T-cell (primary cell): ENCODE data around the gene LSM12. TPM values are rescaled to one million over a fixed set of nuclear protein-coding genes. Genes with fewer than 3 reads are reported as not detected.

Source experiments
- ATAC-seq, 4 experiments: fragments of 200-7000 bp in 3 of 4; fragments of 150-1000 bp in 1 of 4; cut with Tn5 transposase; replicated peaks in 1 of 4; 1 replicate in 3 of 4; 2 replicates in 1 of 4; pipeline ENCODE4 v1.10.0; 2021; ENCODE audit warnings: moderate library complexity in 3 of 4, mild to moderate bottlenecking in 2 of 4, moderate number of reproducible peaks in 1 of 4
- CTCF ChIA-PET, 2 donors: fragments of 300-600 bp; sonication (Branson Sonifier 250); formaldehyde crosslinking; loops; one replicate each; lab custom pipeline; 2022; ENCODE audit warnings: antibody characterized with exemption in 2 of 2; lab: Charles Lee
- POLR2A ChIA-PET, 2 donors: fragments of 300-600 bp; sonication (Branson Sonifier 250); formaldehyde crosslinking; loops; one replicate each; lab custom pipeline; 2022; ENCODE audit warnings: antibody characterized with exemption in 2 of 2; lab: Charles Lee
- DNase-seq, 35 experiments: peaks; one replicate each; pipeline versions ENCODE4 v3.0.0 to v3.0.0-alpha.2; 2013 to 2023
- H3K27ac ChIP-seq: one replicate; pipeline ENCODE4 v1.5.1; 2013; ENCODE audit warnings: low read length
- H3K27me3 ChIP-seq, 2 experiments: replicated peaks in 1 of 2; 1 replicate in 1 of 2; 2 replicates in 1 of 2; pipeline versions ENCODE4 v1.6.1 to v1.7.0; 2013; ENCODE audit warnings: low read length in 1 of 2, mixed read lengths in 1 of 2; ENCODE audit not compliant: control insufficient read depth in 2 of 2, insufficient read depth in 2 of 2; ENCODE audit errors: extremely low read depth in 1 of 2
- H3K36me3 ChIP-seq, 2 donors: 1 replicate in 1 of 2; 2 replicates in 1 of 2; pipeline versions ENCODE4 v1.6.1 to v1.7.0; 2013; ENCODE audit warnings: low read length in 1 of 2; ENCODE audit not compliant: control insufficient read depth in 2 of 2, insufficient read depth in 1 of 2; ENCODE audit errors: extremely low read depth in 1 of 2
- H3K4me1 ChIP-seq, 2 experiments: 1 replicate in 1 of 2; 2 replicates in 1 of 2; pipeline versions ENCODE4 v1.6.1 to v1.7.0; 2013; ENCODE audit warnings: low read length in 2 of 2, mixed read lengths in 1 of 2; ENCODE audit not compliant: insufficient read depth in 2 of 2, control insufficient read depth in 1 of 2; ENCODE audit errors: extremely low read depth in 1 of 2
- H3K4me3 ChIP-seq, 2 donors: 1 replicate in 1 of 2; 2 replicates in 1 of 2; pipeline versions ENCODE4 v1.5.1 to v1.7.0; 2013; ENCODE audit warnings: mild to moderate bottlenecking in 2 of 2, low read length in 1 of 2, moderate library complexity in 1 of 2; ENCODE audit not compliant: control insufficient read depth in 1 of 2; ENCODE audit errors: extremely low read depth in 1 of 2
- H3K9me3 ChIP-seq: 2 replicates; pipeline ENCODE4 v1.7.0; 2013
- H3K27ac Mint-ChIP-seq, 2 donors: one replicate each; pipeline ENCODE4 v1.8.0; 2020 to 2021; ENCODE audit warnings: mild to moderate bottlenecking in 2 of 2, mixed read lengths in 2 of 2
- H3K27me3 Mint-ChIP-seq, 2 donors: one replicate each; pipeline ENCODE4 v1.8.0; 2021 to 2022; ENCODE audit warnings: mixed read lengths in 2 of 2
- H3K36me3 Mint-ChIP-seq: one replicate; pipeline ENCODE4 v1.8.0; 2021; ENCODE audit warnings: mixed read lengths
- H3K4me1 Mint-ChIP-seq, 3 donors: one replicate each; pipeline ENCODE4 v1.8.0; 2020 to 2022; ENCODE audit warnings: mixed read lengths in 3 of 3, mild to moderate bottlenecking in 1 of 3
- H3K4me3 Mint-ChIP-seq, 3 donors: one replicate each; pipeline ENCODE4 v1.8.0; 2020 to 2022; ENCODE audit warnings: mild to moderate bottlenecking in 3 of 3, mixed read lengths in 3 of 3, moderate library complexity in 3 of 3
- H3K9me3 Mint-ChIP-seq, 3 donors: one replicate each; pipeline ENCODE4 v1.8.0; 2020 to 2022; ENCODE audit warnings: mixed read lengths in 3 of 3
- WGBS: methylation state at CpG from one replicate; pipeline ENCODE4 v1.1.5; 2013; ENCODE audit warnings: missing lambda C conversion rate; ENCODE audit not compliant: insufficient coverage; 5-methylcytosine and 5-hydroxymethylcytosine counted together
- total RNA-seq, 35 experiments: library from RNA in 6 of 35; stranded (reverse) in 6 of 35; fragments of 120-200 nt in 1 of 35; gene quantifications; one replicate each; pipeline versions ENCODE4 v1.2.1 to v1.2.4 and lab custom pipeline; 2013 to 2026

LSM12 gene
- total RNA-seq, 5 donors from 2014 or later (not counting 1 experiment from before 2014, with no cell fraction given): 29.4 to 39.0 (median 37.1) TPM

GRCh38 chr17:44063704-44064639 is 2.5 kb downstream of the LSM12 start:
- WGBS: 97% methylated on average over 4 of the region's 10 CpGs
- peaks cover 5 to 31% of the 10 kb centered on the region in 2 donors for H3K36me3 ChIP-seq
- H3K27me3 ChIP-seq: no peaks in the 10 kb centered on the region
- H3K27ac ChIP-seq: no peak overlapping the region
- Mint-ChIP-seq H3K4me1 (peaks cover 57 to 71% (median 60%) of the 10 kb centered on the region in 3 donors), H3K27ac (peak overlapping the region; percentile 32 to 41), H3K4me3 (peak overlapping the region in 2 of 3 donors; percentile 28 to 35), H3K9me3 (no peaks in the 10 kb centered on the region), H3K27me3 (no peaks in the 10 kb centered on the region), H3K36me3 (peaks cover 26% of the 10 kb centered on the region)
- no peaks in the 10 kb centered on the region for H3K9me3 ChIP-seq
- ATAC-seq (no peak), DNase-seq (no peak)
- CTCF ChIA-PET: interaction anchor here in 1 of 2 donors (1.0 kb wide), 1 partner anchor 20 kb away, joined by 3 read pairs; no protein-coding TSS in a partner anchor
- POLR2A ChIA-PET: no interaction called here
- no peak overlapping the region for H3K4me3 ChIP-seq
- peaks cover 12 to 27% of the 10 kb centered on the region in 2 experiments for H3K4me1 ChIP-seq

GRCh38 chr17:44062871-44063270 is 3.6 kb downstream of the LSM12 start:
- H3K27ac ChIP-seq: no peak overlapping the region
- peaks cover 59 to 65% (median 60%) of the 10 kb centered on the region in 3 donors for H3K4me1 Mint-ChIP-seq
- H3K9me3 Mint-ChIP-seq: no peaks in the 10 kb centered on the region
- H3K27me3 ChIP-seq: no peaks in the 10 kb centered on the region
- no peak for ATAC-seq
- ChIA-PET CTCF (no interaction called here), POLR2A (interaction anchor here in 1 of 2 donors (0.7 kb wide), 1 partner anchor 16 kb away, joined by 4 read pairs; no protein-coding TSS in a partner anchor)
- H3K4me3 Mint-ChIP-seq: no peak overlapping the region
- no peak for DNase-seq
- H3K9me3 ChIP-seq: no peaks in the 10 kb centered on the region
- 93% methylated on average over 14 of the region's 15 CpGs for WGBS
- H3K27ac Mint-ChIP-seq: peak overlapping the region in 1 of 2 donors; percentile 11
- peaks cover 5 to 33% of the 10 kb centered on the region in 2 donors for H3K36me3 ChIP-seq
- peaks cover 12 to 27% of the 10 kb centered on the region in 2 experiments for H3K4me1 ChIP-seq
- H3K4me3 ChIP-seq: no peak overlapping the region
- H3K27me3 Mint-ChIP-seq: no peaks in the 10 kb centered on the region
- peaks cover 29% of the 10 kb centered on the region for H3K36me3 Mint-ChIP-seq

GRCh38 chr17:44061446-44061845 is 5.0 kb downstream of the LSM12 start:
- ATAC-seq: no peak
- CTCF ChIA-PET: interaction anchor here in 1 of 2 donors (0.6 to 0.7 kb wide), 3 partner anchors 25 to 714 kb away, joined by 3 to 5 read pairs (median 4); no protein-coding TSS in a partner anchor
- H3K36me3 Mint-ChIP-seq: peaks cover 29% of the 10 kb centered on the region

GRCh38 chr17:44059101-44059892 is 7.2 kb downstream of the LSM12 start:
- Histone ChIP-seq H3K4me1 (peaks cover 0 to 4% of the 10 kb centered on the region in 2 experiments), H3K36me3 (peaks cover 5 to 43% of the 10 kb centered on the region in 2 donors), H3K4me3 (no peak overlapping the region), H3K27ac (peak overlapping the region; percentile 18), H3K9me3 (no peaks in the 10 kb centered on the region), H3K27me3 (no peaks in the 10 kb centered on the region)
- WGBS: 96% methylated on average over 9 of the region's 14 CpGs
- Mint-ChIP-seq H3K4me3 (no peak overlapping the region), H3K36me3 (peaks cover 33% of the 10 kb centered on the region), H3K4me1 (peaks cover 46 to 52% (median 46%) of the 10 kb centered on the region in 3 donors), H3K9me3 (no peaks in the 10 kb centered on the region), H3K27me3 (no peaks in the 10 kb centered on the region), H3K27ac (no peak overlapping the region)
- DNase-seq: no peak
- ATAC-seq: no peak
- CTCF ChIA-PET: interaction anchor here in 1 of 2 donors (0.5 kb wide), 1 partner anchor 141 kb away, joined by 3 read pairs; no protein-coding TSS in a partner anchor
- POLR2A ChIA-PET: no interaction called here

More at GRCh38 chr17:44061446-44061845, 5.0 kb downstream of the LSM12 start:
- 100% methylated on average over 1 of the region's 1 CpG for WGBS
- H3K4me3 ChIP-seq: no peak overlapping the region
- H3K4me1 Mint-ChIP-seq: peaks cover 47 to 56% (median 49%) of the 10 kb centered on the region in 3 donors
- H3K27me3 ChIP-seq: no peaks in the 10 kb centered on the region
- H3K36me3 ChIP-seq: peaks cover 5 to 41% of the 10 kb centered on the region in 2 donors
- no peak overlapping the region for H3K27ac ChIP-seq
- no peaks in the 10 kb centered on the region for H3K9me3 Mint-ChIP-seq
- H3K27me3 Mint-ChIP-seq: no peaks in the 10 kb centered on the region
- POLR2A ChIA-PET: interaction anchor here in 1 of 2 donors (0.5 kb wide), 1 partner anchor 278 kb away, joined by 9 read pairs; no protein-coding TSS in a partner anchor
- no peak overlapping the region for H3K27ac Mint-ChIP-seq
- no peak overlapping the region for H3K4me3 Mint-ChIP-seq
- H3K4me1 ChIP-seq: peaks cover 7 to 20% of the 10 kb centered on the region in 2 experiments
- no peak for DNase-seq
- H3K9me3 ChIP-seq: no peaks in the 10 kb centered on the region

- peaks cover 5 to 62% of the 10 kb centered on the region in 2 donors for H3K36me3 ChIP-seq
- no peak overlapping the region for H3K27ac ChIP-seq
- WGBS: 65% methylated on average over 2 of the region's 3 CpGs
- ATAC-seq: no peak
- Mint-ChIP-seq H3K27me3 (no peaks in the 10 kb centered on the region), H3K4me1 (peaks cover 20 to 24% (median 21%) of the 10 kb centered on the region in 3 donors), H3K9me3 (no peaks in the 10 kb centered on the region), H3K36me3 (peaks cover 27% of the 10 kb centered on the region), H3K4me3 (no peak overlapping the region), H3K27ac (peak overlapping the region in 1 of 2 donors; percentile 9)
- DNase-seq: no peak
- CTCF ChIA-PET: no interaction called here
- H3K27me3 ChIP-seq: no peaks in the 10 kb centered on the region
- H3K9me3 ChIP-seq: no peaks in the 10 kb centered on the region
- H3K4me1 ChIP-seq: no peaks in the 10 kb centered on the region
- POLR2A ChIA-PET: interaction anchor here in 1 of 2 donors (0.6 kb wide), 1 partner anchor 961 kb away, joined by 3 read pairs; no protein-coding TSS in a partner anchor
- H3K4me3 ChIP-seq: no peak overlapping the region
Measured at GRCh38 chr17:44053125-44053872, 13.2 kb downstream of the LSM12 start.
